Measurements from ENCODE around the gene GCLM.

DNA sequence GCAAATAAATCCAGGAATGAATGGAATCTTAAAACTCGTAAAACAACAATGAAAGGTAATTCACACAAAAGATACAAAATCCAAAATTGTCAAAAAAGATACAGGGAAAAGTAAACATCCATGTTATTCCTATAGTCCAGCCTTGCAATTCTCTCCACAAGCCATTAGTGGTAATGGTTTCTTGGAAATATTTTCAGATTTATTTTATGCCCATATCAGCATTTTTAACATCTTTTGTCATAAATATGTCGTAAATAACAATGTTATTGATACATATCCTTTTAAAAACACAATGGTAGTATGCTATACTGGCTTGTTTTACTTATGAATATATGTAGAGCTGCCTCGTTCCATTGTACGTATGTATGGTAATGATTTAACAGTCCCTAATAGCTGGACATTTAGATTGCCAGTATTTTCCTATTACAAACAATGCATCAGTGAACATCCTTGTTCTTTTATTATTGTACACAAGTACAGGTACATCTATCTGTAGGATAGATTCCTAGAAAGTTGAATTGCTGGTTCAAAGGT lies 60.8 kb downstream of the GCLM start:
- no peak for TF ChIP-seq POLR2A (IDR thresholded peaks at IDR 0.05)
- TF ChIP-seq, protein P1, sequence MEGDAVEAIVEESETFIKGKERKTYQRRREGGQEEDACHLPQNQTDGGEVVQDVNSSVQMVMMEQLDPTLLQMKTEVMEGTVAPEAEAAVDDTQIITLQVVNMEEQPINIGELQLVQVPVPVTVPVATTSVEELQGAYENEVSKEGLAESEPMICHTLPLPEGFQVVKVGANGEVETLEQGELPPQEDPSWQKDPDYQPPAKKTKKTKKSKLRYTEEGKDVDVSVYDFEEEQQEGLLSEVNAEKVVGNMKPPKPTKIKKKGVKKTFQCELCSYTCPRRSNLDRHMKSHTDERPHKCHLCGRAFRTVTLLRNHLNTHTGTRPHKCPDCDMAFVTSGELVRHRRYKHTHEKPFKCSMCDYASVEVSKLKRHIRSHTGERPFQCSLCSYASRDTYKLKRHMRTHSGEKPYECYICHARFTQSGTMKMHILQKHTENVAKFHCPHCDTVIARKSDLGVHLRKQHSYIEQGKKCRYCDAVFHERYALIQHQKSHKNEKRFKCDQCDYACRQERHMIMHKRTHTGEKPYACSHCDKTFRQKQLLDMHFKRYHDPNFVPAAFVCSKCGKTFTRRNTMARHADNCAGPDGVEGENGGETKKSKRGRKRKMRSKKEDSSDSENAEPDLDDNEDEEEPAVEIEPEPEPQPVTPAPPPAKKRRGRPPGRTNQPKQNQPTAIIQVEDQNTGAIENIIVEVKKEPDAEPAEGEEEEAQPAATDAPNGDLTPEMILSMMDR (IDR thresholded peaks at IDR 0.05): no peak

Data from gastroesophageal sphincter (tissue), 3 donors.